Testis (tissue), 3 donors: ENCODE results near the gene HYDIN. TPM values are rescaled to one million over a fixed set of nuclear protein-coding genes. Genes with fewer than 3 reads are reported as not detected.

ENCODE experiments used
- polyA plus RNA-seq: library from polyadenylated mRNA; stranded (reverse); fragments of 350-450 nt; fragmentation: Illumina TruSeq; extraction: RNeasy Lipid Tissue Mini Kit (QIAGEN cat#74804); gene quantifications from one replicate; pipeline ENCODE4 v1.2.3, GENCODE V29; 2014; ENCODE audit warnings: low read depth, low replicate concordance; ENCODE audit not compliant: insufficient read depth
- small RNA-seq, 2 donors: library from RNA; depleted of rRNA; stranded (forward); fragments of <200 nt; gene quantifications; one replicate each; pipeline ENCODE3, GENCODE V24; 2016
- total RNA-seq, 2 donors: library from RNA; depleted of rRNA; stranded (reverse); fragments of >200 nt; gene quantifications; one replicate each; pipeline ENCODE4 v1.2.3, GENCODE V29; 2016

The HYDIN gene
- total and polyA plus RNA-seq, 3 donors from 2014 or later = 29.6 to 54.7 (median 30.3) TPM

Small RNAs within 50 kb of the gene (small RNA-seq; reads per million reads assigned to genes)
- gene RNU6ATAC25P = 0 reads per million in 2 donors

Other genes starting within 250 kb of the HYDIN start
- gene CMTR2, start 58.7 kb upstream of the HYDIN start, total RNA-seq = 10 to 100 TPM; 25.8 to 36.8 TPM
- 22.2 TPM for gene CMTR2, start 58.7 kb upstream of the HYDIN start, polyA plus RNA-seq
- 1 to 10 TPM; 3.6 to 5.1 TPM for gene CALB2, start 128.0 kb upstream of the HYDIN start, total RNA-seq
- gene CALB2, start 128.0 kb upstream of the HYDIN start, polyA plus RNA-seq = 53.2 TPM
- 1 to 10 TPM; 2.4 to 3.0 TPM for gene TLE7, start 211.3 kb upstream of the HYDIN start, total RNA-seq
- 1.7 TPM for gene TLE7, start 211.3 kb upstream of the HYDIN start, polyA plus RNA-seq
- 10 to 100 TPM; 14.5 to 16.3 TPM for gene ZNF23, start 231.5 kb upstream of the HYDIN start, total RNA-seq
- 10.9 TPM for gene ZNF23, start 231.5 kb upstream of the HYDIN start, polyA plus RNA-seq